ENCODE data around the gene EPB41.
"Not testable (repeated sequence)": the region's sequence is repeated elsewhere in the genome, so short reads cannot be mapped to it uniquely, and the experiment has no call there.

The EPB41 gene

GRCh38 chr1:28981210-28981609 lies 66.8 kb downstream of the EPB41 start:
- DNase-seq (ENCODE audit: low spot score) = no peak

- DNase-seq (ENCODE audit: low spot score) = no peak
Observed at GRCh38 chr1:28982198-28982597, 67.8 kb downstream of the EPB41 start.

- no peak for DNase-seq (ENCODE audit: low spot score)
Observed at GRCh38 chr1:28983091-28983490, 68.7 kb downstream of the EPB41 start.

GRCh38 chr1:28983509-28984310 lies 69.3 kb downstream of the EPB41 start:
- DNase-seq (ENCODE audit: low spot score) = no peak

- no peak for DNase-seq (ENCODE audit: low spot score)
Observed at GRCh38 chr1:28984311-28984684, 69.9 kb downstream of the EPB41 start.

- DNase-seq (ENCODE audit: low spot score) = no peak
Observed at GRCh38 chr1:28985427-28985826, 71.1 kb downstream of the EPB41 start.

- DNase-seq (ENCODE audit: low spot score) = no peak
Observed at GRCh38 chr1:28986306-28986910, 72.0 kb downstream of the EPB41 start.

GRCh38 chr1:29002792-29003191 lies 88.4 kb downstream of the EPB41 start:
- DNase-seq (ENCODE audit: low spot score) = no peak

GRCh38 chr1:29004288-29004687 lies 89.9 kb downstream of the EPB41 start:
- no peak for DNase-seq (ENCODE audit: low spot score)

GRCh38 chr1:29004798-29005197 lies 90.4 kb downstream of the EPB41 start:
- no peak for DNase-seq (ENCODE audit: low spot score)

- DNase-seq (ENCODE audit: low spot score) = no peak
Observed at GRCh38 chr1:29011775-29012174, 97.4 kb downstream of the EPB41 start.

- no peak for DNase-seq (ENCODE audit: low spot score)
Observed at GRCh38 chr1:29017235-29017634, 102.9 kb downstream of the EPB41 start.

- DNase-seq (ENCODE audit: low spot score) = no peak
Observed at GRCh38 chr1:29017975-29018712, 103.8 kb downstream of the EPB41 start.

GRCh38 chr1:29022620-29023019 lies 108.3 kb downstream of the EPB41 start:
- no peak for DNase-seq (ENCODE audit: low spot score)

- DNase-seq (ENCODE audit: low spot score) = no peak
Observed at GRCh38 chr1:29029667-29030066, 115.3 kb downstream of the EPB41 start.

GRCh38 chr1:29032841-29033240 lies 118.5 kb downstream of the EPB41 start:
- no peak for DNase-seq (ENCODE audit: low spot score)

GRCh38 chr1:29033829-29034466 lies 119.6 kb downstream of the EPB41 start:
- DNase-seq (ENCODE audit: low spot score) = peak; percentile 22

- no peak for DNase-seq (ENCODE audit: low spot score)
Observed at GRCh38 chr1:29043274-29043965, 129.1 kb downstream of the EPB41 start.

- no peak for DNase-seq (ENCODE audit: low spot score)
Observed at GRCh38 chr1:29044010-29044409, 129.6 kb downstream of the EPB41 start.

GRCh38 chr1:29045663-29046062 lies 131.3 kb downstream of the EPB41 start:
- not testable (repeated sequence) for DNase-seq (ENCODE audit: low spot score)

- no peak for DNase-seq (ENCODE audit: low spot score)
Observed at GRCh38 chr1:29047142-29047541, 132.8 kb downstream of the EPB41 start.

GRCh38 chr1:29050166-29050565 lies 135.8 kb downstream of the EPB41 start:
- DNase-seq (ENCODE audit: low spot score) = no peak
